SH-SY5Y (cell line): Measurements from ENCODE around the gene E2F2.

ENCODE experiments used
- GATA2 ChIP-seq: IDR thresholded peaks from 2 replicates; pipeline ENCODE4 v1.6.1; 2011; ENCODE audit warnings: mild to moderate bottlenecking, low read depth, low read length
- GATA3 ChIP-seq: IDR thresholded peaks from 2 replicates; pipeline ENCODE4 v1.6.1; 2011; ENCODE audit warnings: low read depth, mild to moderate bottlenecking, low read length, moderate library complexity

- no peak for TF ChIP-seq GATA2
- no peak for TF ChIP-seq GATA3
Measured at GRCh38 chr1:23524716-23525401, 6.2 kb downstream of the E2F2 start.
